ENCODE results near the gene SEMA4C. TPM values are rescaled to one million over a fixed set of nuclear protein-coding genes. Genes with fewer than 3 reads are reported as not detected.

The SEMA4C gene
- total RNA-seq, 2 experiments from 2014 or later = 55.8 to 56.8 TPM

DNA sequence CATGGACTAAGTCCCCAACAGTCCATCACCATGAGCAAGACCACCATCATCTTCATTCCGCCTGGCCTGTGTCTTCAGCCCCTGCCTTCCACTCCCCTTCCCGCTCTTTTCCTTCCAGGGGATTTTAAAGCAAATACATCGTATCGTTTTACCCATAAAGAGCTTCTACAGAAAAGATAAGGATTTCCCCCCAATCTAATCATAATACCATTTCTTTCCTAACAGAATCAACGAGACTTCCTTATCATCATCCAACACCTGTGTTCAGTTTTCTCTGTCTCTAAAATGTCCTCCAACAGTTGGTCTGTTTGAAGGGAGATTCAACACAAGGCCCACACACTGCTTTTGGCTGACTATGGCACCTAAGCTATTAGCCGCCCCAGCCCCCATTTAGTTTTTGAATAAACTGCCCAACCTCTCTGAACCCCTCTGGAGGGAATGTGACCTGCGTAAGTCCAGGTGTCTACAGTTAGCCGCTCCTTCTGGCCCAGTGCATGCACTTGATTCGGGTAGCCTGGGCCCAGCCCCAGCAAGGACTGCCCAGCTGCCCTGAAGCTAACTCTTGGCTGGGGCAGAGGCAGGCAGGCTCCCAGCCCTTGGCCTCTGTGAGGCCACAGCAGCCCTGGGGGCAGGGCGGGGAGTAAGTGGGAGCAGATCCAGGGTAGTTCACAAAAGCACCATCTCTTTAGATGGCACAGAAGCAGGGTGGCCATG is 25.3 kb upstream of the SEMA4C start:
- TF ChIP-seq, protein P1, sequence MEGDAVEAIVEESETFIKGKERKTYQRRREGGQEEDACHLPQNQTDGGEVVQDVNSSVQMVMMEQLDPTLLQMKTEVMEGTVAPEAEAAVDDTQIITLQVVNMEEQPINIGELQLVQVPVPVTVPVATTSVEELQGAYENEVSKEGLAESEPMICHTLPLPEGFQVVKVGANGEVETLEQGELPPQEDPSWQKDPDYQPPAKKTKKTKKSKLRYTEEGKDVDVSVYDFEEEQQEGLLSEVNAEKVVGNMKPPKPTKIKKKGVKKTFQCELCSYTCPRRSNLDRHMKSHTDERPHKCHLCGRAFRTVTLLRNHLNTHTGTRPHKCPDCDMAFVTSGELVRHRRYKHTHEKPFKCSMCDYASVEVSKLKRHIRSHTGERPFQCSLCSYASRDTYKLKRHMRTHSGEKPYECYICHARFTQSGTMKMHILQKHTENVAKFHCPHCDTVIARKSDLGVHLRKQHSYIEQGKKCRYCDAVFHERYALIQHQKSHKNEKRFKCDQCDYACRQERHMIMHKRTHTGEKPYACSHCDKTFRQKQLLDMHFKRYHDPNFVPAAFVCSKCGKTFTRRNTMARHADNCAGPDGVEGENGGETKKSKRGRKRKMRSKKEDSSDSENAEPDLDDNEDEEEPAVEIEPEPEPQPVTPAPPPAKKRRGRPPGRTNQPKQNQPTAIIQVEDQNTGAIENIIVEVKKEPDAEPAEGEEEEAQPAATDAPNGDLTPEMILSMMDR (IDR thresholded peaks at IDR 0.05) = no peak
- no peak for DNase-seq
- H3K27ac ChIP-seq (ENCODE audit: low read depth in 1 of 2, low read length in 2 of 2) = no peak overlapping the region
- H3K27me3 Mint-ChIP-seq = no peaks in the 10 kb centered on the region
- no peaks in the 10 kb centered on the region for H3K27me3 ChIP-seq (ENCODE audit: control insufficient read depth in 1 of 2, insufficient read depth in 2 of 2, low read length in 2 of 2)
- no peaks in the 10 kb centered on the region for H3K36me3 ChIP-seq (ENCODE audit: insufficient read depth, low read length)
- ChIA-PET POLR2A (interaction anchor here (0.9 to 1.6 kb wide), 4 partner anchors 17 to 37 kb away, joined by 3 to 4 read pairs (median 4); partner anchors contain the start of gene ANKRD39), CTCF (interaction anchor here (1.0 kb wide), 1 partner anchor 27 kb away, joined by 3 read pairs; no protein-coding TSS in a partner anchor)
- no peaks in the 10 kb centered on the region for H3K9me3 Mint-ChIP-seq
- ATAC-seq (ENCODE audit: poor library complexity) = no peak
- peak overlapping the region; percentile 46 for H3K27ac Mint-ChIP-seq
- no peaks in the 10 kb centered on the region for H3K9me3 ChIP-seq (ENCODE audit: control insufficient read depth in 1 of 2, insufficient read depth in 1 of 2, low read length in 2 of 2)
- peaks cover 56% of the 10 kb centered on the region for H3K4me1 ChIP-seq (ENCODE audit: insufficient read depth, low read length)
- H3K4me1 Mint-ChIP-seq (ENCODE audit: low read depth) = peaks cover 75% of the 10 kb centered on the region
- no peak overlapping the region for H3K4me3 Mint-ChIP-seq
- no peak overlapping the region for H3K4me3 ChIP-seq (ENCODE audit: low read length)
- no peaks in the 10 kb centered on the region for H3K36me3 Mint-ChIP-seq (ENCODE audit: low read depth)
- intact Hi-C loops (cut with DNase I, micrococcal nuclease) = no loop called here

- POLR2A ChIA-PET = no interaction called here
- intact Hi-C loops (cut with DNase I, micrococcal nuclease) = no loop called here
- Mint-ChIP-seq H3K27me3 (no peaks in the 10 kb centered on the region), H3K27ac (no peak overlapping the region), H3K4me3 (no peak overlapping the region), H3K9me3 (no peaks in the 10 kb centered on the region), H3K36me3 (ENCODE audit: low read depth) (no peaks in the 10 kb centered on the region), H3K4me1 (ENCODE audit: low read depth) (peaks cover 78% of the 10 kb centered on the region)
- no peak for DNase-seq
- no peaks in the 10 kb centered on the region for H3K27me3 ChIP-seq (ENCODE audit: control insufficient read depth in 1 of 2, insufficient read depth in 2 of 2, low read length in 2 of 2)
- H3K36me3 ChIP-seq (ENCODE audit: insufficient read depth, low read length) = no peaks in the 10 kb centered on the region
- ATAC-seq (ENCODE audit: poor library complexity) = no peak
- TF ChIP-seq, protein P1 (IDR thresholded peaks at IDR 0.05) = no peak
- no peaks in the 10 kb centered on the region for H3K9me3 ChIP-seq (ENCODE audit: control insufficient read depth in 1 of 2, insufficient read depth in 1 of 2, low read length in 2 of 2)
- CTCF ChIA-PET = no interaction called here
- H3K4me3 ChIP-seq (ENCODE audit: low read length) = no peak overlapping the region
- no peak overlapping the region for H3K27ac ChIP-seq (ENCODE audit: low read depth in 1 of 2, low read length in 2 of 2)
- peaks cover 55% of the 10 kb centered on the region for H3K4me1 ChIP-seq (ENCODE audit: insufficient read depth, low read length)
Measured at GRCh38 chr2:96894151-96894531, 24.3 kb upstream of the SEMA4C start.

DNA sequence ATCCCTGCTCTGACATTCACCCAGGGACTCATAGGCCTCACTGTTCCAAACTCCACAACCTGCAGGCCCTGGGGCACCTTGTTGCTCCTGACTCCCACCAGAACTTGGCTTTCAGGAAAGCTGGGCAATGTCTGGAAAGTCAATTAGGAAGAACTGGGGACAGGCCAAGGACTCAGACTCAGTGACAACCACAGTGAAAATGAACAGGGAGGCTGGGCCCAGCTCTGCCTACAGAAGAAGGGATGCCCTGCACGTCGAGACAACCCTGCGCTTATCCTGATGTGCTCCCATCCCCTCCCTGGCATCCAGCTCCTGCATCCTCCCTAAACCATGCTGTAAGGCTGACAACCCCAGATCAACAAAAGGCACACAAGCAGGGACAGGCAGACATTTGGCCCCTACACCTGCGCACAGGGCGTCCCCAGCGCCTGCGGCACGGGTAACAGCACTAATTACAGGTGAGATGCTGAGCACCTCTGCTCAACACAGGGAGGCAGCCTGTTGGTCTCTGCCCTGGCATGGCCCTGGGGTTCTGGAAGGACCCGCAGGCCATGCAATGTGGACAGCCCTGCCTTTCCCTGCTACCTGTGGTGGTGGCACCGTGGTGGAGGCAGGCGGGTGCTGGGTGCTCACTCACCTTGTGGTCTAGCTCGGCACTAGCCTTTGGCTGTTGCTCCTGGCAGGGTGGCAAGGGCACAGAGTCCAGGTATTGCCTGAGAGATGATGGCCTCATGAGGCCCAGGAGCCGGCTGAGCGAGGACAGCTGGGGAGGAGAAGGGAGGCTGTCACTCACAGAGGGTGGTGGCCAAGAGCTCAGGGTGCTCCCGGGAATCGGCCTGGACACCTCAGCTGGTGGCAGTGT is 23.6 kb upstream of the SEMA4C start:
- Mint-ChIP-seq H3K27me3 (no peaks in the 10 kb centered on the region), H3K4me3 (no peak overlapping the region), H3K36me3 (ENCODE audit: low read depth) (no peaks in the 10 kb centered on the region), H3K27ac (peak overlapping the region; percentile 80), H3K9me3 (no peaks in the 10 kb centered on the region), H3K4me1 (ENCODE audit: low read depth) (peaks cover 79% of the 10 kb centered on the region)
- Histone ChIP-seq H3K9me3 (ENCODE audit: control insufficient read depth in 1 of 2, insufficient read depth in 1 of 2, low read length in 2 of 2) (no peaks in the 10 kb centered on the region), H3K4me1 (ENCODE audit: insufficient read depth, low read length) (peaks cover 56% of the 10 kb centered on the region), H3K27me3 (ENCODE audit: control insufficient read depth in 1 of 2, insufficient read depth in 2 of 2, low read length in 2 of 2) (no peaks in the 10 kb centered on the region), H3K36me3 (ENCODE audit: insufficient read depth, low read length) (no peaks in the 10 kb centered on the region), H3K27ac (ENCODE audit: low read depth in 1 of 2, low read length in 2 of 2) (no peak overlapping the region), H3K4me3 (ENCODE audit: low read length) (no peak overlapping the region)
- TF ChIP-seq, protein P1 (IDR thresholded peaks at IDR 0.05) = no peak
- ChIA-PET CTCF (no interaction called here), POLR2A (interaction anchor here (1.1 kb wide), 1 partner anchor 25 kb away, joined by 3 read pairs; no protein-coding TSS in a partner anchor)
- intact Hi-C loops (cut with DNase I, micrococcal nuclease) = no loop called here
- DNase-seq (no peak), ATAC-seq (ENCODE audit: poor library complexity) (no peak)

Measured in CD4-positive, alpha-beta T cell (primary cell).